Panc1 (cell line): Measurements from ENCODE around the gene NBPF20.
"Not testable (repeated sequence)": the region's sequence is repeated elsewhere in the genome, so short reads cannot be mapped to it uniquely, and the experiment has no call there.

Experiments
- CTCF ChIP-seq: fragments of 450-650 bp; IDR thresholded peaks from 2 replicates; pipeline ENCODE4 v1.5.1; 2017; ENCODE audit warnings: mild to moderate bottlenecking
- POLR2AphosphoS5 ChIP-seq: IDR thresholded peaks from 2 replicates; pipeline ENCODE4 v1.6.1; 2012; ENCODE audit warnings: mild to moderate bottlenecking, low read depth, low read length, moderate library complexity
- REST ChIP-seq, 2 experiments: IDR thresholded peaks; 2 replicates each; pipeline ENCODE4 v1.6.1; 2011 to 2012; ENCODE audit warnings: low read depth in 2 of 2, control low read depth in 1 of 2, low read length in 1 of 2, mild to moderate bottlenecking in 1 of 2, moderate library complexity in 1 of 2; ENCODE audit not compliant: insufficient read depth in 1 of 2

GRCh38 chr1:145460684-145461083 lies 35.3 kb upstream of the NBPF20 start:
- TF ChIP-seq POLR2AphosphoS5; REST (IDR thresholded peaks at IDR 0.05; ENCODE audit: insufficient read depth in 1 of 2, low read depth in 2 of 2, low read length in 1 of 2); CTCF: not testable (repeated sequence)
